GM12878 (cell line): Measurements from ENCODE around the gene SGMS1. TPM values are rescaled to one million over a fixed set of nuclear protein-coding genes. Genes with fewer than 3 reads are reported as not detected.
A peak's percentile ranks its signal among the peaks of the same experiment; 100 is the strongest.

Source experiments
- CHD4 ChIP-seq: fragments of 200-600 bp; sonication (generic); IDR thresholded peaks from 2 replicates; pipeline ENCODE4 v1.6.1; 2016; ENCODE audit warnings: mild to moderate bottlenecking
- E4F1 ChIP-seq: fragments of 450-650 bp; IDR thresholded peaks from 2 replicates; pipeline ENCODE4 v1.6.1; 2018; ENCODE audit warnings: borderline replicate concordance, mild to moderate bottlenecking; ENCODE audit not compliant: partially characterized antibody
- EP300 ChIP-seq, 2 experiments: fragments of 150-350 bp in 1 of 2; IDR thresholded peaks; 2 replicates each; pipeline ENCODE4 v1.6.1; 2011 to 2012; ENCODE audit warnings: low read depth in 2 of 2, low read length in 2 of 2, borderline replicate concordance in 1 of 2, improper control_type of control experiment in 1 of 2, inconsistent platforms in 1 of 2; ENCODE audit not compliant: control insufficient read depth in 1 of 2
- FOS ChIP-seq: IDR thresholded peaks from 3 replicates; pipeline ENCODE4 v1.6.1; 2011; ENCODE audit warnings: borderline replicate concordance; ENCODE audit not compliant: insufficient read length; ENCODE audit errors: extremely low read depth
- FOXM1 ChIP-seq: IDR thresholded peaks from 2 replicates; pipeline ENCODE4 v1.6.1; 2012; ENCODE audit warnings: low read depth, mild to moderate bottlenecking, inconsistent platforms, low read length, moderate library complexity
- IKZF1 ChIP-seq: fragments of 450-650 bp; conservative IDR thresholded peaks from 2 replicates; pipeline ENCODE4 v1.6.1; 2017; ENCODE audit warnings: antibody characterized with exemption, mild to moderate bottlenecking
- NRF1 ChIP-seq: conservative IDR thresholded peaks from 2 replicates; pipeline ENCODE4 v1.6.1; 2011; ENCODE audit warnings: mild to moderate bottlenecking, low read depth, low read length, improper control_type of control experiment
- PBX3 ChIP-seq: IDR thresholded peaks from 2 replicates; pipeline ENCODE4 v1.6.1; 2011; ENCODE audit warnings: mild to moderate bottlenecking, low read depth, low read length, moderate library complexity; ENCODE audit not compliant: insufficient replicate concordance
- PML ChIP-seq: IDR thresholded peaks from 2 replicates; pipeline ENCODE4 v1.6.1; 2012; ENCODE audit warnings: low read length, inconsistent platforms
- POLR2AphosphoS5 ChIP-seq: IDR thresholded peaks from 2 replicates; pipeline ENCODE4 v1.6.1; 2011; ENCODE audit warnings: mild to moderate bottlenecking, low read length, inconsistent platforms
- RB1 ChIP-seq: fragments of 450-650 bp; formaldehyde crosslinking; IDR thresholded peaks from 2 replicates; pipeline ENCODE4 v1.6.1; 2017; ENCODE audit warnings: mild to moderate bottlenecking, borderline replicate concordance
- RELB ChIP-seq: fragments of 450-650 bp; IDR thresholded peaks from 2 replicates; pipeline ENCODE4 v1.6.1; 2017; ENCODE audit warnings: low read depth, mild to moderate bottlenecking, moderate library complexity
- SIN3A ChIP-seq: IDR thresholded peaks from 2 replicates; pipeline ENCODE4 v1.6.1; 2012; ENCODE audit warnings: low read depth, low read length, improper control_type of control experiment
- SMAD1 ChIP-seq: fragments of 450-650 bp; IDR thresholded peaks from 2 replicates; pipeline ENCODE4 v1.6.1; 2018; ENCODE audit warnings: mild to moderate bottlenecking, low read depth; ENCODE audit not compliant: partially characterized antibody
- SMC3 ChIP-seq: IDR thresholded peaks from 2 replicates; pipeline ENCODE4 v1.6.1; 2011; ENCODE audit warnings: low read length, improper control_type of control experiment, borderline replicate concordance
- TAF1 ChIP-seq: IDR thresholded peaks from 2 replicates; pipeline ENCODE4 v1.6.1; 2011; ENCODE audit warnings: mild to moderate bottlenecking, low read depth, low read length, borderline replicate concordance
- TARDBP ChIP-seq: IDR thresholded peaks from 2 replicates; pipeline ENCODE4 v1.6.1; 2016; ENCODE audit warnings: borderline replicate concordance
- TBL1XR1 ChIP-seq: IDR thresholded peaks from 2 replicates; pipeline ENCODE4 v1.6.1; 2012; ENCODE audit warnings: low read depth, low read length, improper control_type of control experiment
- YBX1 ChIP-seq: fragments of 450-650 bp; IDR thresholded peaks from 2 replicates; pipeline ENCODE4 v1.6.1; 2016; ENCODE audit warnings: antibody characterized with exemption
- ZBED1 ChIP-seq: IDR thresholded peaks from 2 replicates; pipeline ENCODE4 v1.6.1; 2016; ENCODE audit warnings: borderline replicate concordance
- ZNF622 ChIP-seq: fragments of 450-650 bp; IDR thresholded peaks from 2 replicates; pipeline ENCODE4 v1.6.1; 2017; ENCODE audit warnings: mild to moderate bottlenecking, inconsistent platforms
- polyA plus RNA-seq, 11 experiments: library from polyadenylated mRNA; depleted of rRNA in 4 of 11; unstranded in 6 of 11; stranded (reverse) in 5 of 11; fragments of >200 nt; fragmentation: Nextera tagmentation in 4 of 11; fragmentation: Illumina TruSeq in 1 of 11; extraction: Ambion mirVana in 4 of 11; extraction: Trizol in 1 of 11; gene quantifications; 1 replicate in 1 of 11; 2 replicates in 10 of 11; pipeline versions ENCODE4 v1.2.1 to v1.2.3, GENCODE V29; 2011 to 2016; ENCODE audit warnings: inconsistent platforms in 2 of 11, missing spikeins in 2 of 11, low read depth in 1 of 11
- total RNA-seq, 4 experiments: library from RNA; depleted of rRNA in 3 of 4; stranded (reverse); fragments of >200 nt in 3 of 4; fragmentation: Illumina TruSeq in 1 of 4; extraction: Trizol in 1 of 4; gene quantifications; 2 replicates each; pipeline versions ENCODE4 v1.2.1 to v1.2.3, GENCODE V29; 2013 to 2021
- TF ChIP-seq, protein P1 (sequence below): fragments of 450-650 bp; IDR thresholded peaks from 2 replicates; pipeline ENCODE4 v1.6.1; 2016; ENCODE audit warnings: mild to moderate bottlenecking
- TF ChIP-seq, protein P2 (sequence below): IDR thresholded peaks from 2 replicates; pipeline ENCODE4 v1.6.1; 2012; ENCODE audit warnings: low read length, inconsistent platforms

Gene SGMS1
- total and polyA plus RNA-seq, 10 of the 15 experiments (the other 5 are each of a cell fraction or from before 2014, with no cell fraction given) = 1.4 to 14.5 (median 4.9) TPM

- TF ChIP-seq, protein P1, sequence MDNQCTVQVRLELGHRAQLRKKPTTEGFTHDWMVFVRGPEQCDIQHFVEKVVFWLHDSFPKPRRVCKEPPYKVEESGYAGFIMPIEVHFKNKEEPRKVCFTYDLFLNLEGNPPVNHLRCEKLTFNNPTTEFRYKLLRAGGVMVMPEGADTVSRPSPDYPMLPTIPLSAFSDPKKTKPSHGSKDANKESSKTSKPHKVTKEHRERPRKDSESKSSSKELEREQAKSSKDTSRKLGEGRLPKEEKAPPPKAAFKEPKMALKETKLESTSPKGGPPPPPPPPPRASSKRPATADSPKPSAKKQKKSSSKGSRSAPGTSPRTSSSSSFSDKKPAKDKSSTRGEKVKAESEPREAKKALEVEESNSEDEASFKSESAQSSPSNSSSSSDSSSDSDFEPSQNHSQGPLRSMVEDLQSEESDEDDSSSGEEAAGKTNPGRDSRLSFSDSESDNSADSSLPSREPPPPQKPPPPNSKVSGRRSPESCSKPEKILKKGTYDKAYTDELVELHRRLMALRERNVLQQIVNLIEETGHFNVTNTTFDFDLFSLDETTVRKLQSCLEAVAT = 0 out of 2 replicates have a peak, but pooled peaks have one; percentile 60
- TF ChIP-seq TBL1XR1 (0 out of 2 replicates have a peak, but pooled peaks have one; percentile 25), SMAD1 (no peak), E4F1 (no peak), FOXM1 (no peak), NRF1 (no peak), ZNF622 (no peak), FOS (no peak), EP300 (IDR thresholded peaks at IDR 0.05; ENCODE audit: borderline replicate concordance in 1 of 2, control insufficient read depth in 1 of 2, low read depth in 2 of 2, low read length in 2 of 2) (peak in 1 of 2 experiments; percentile 36; a peak in 2 of 4 replicates), PML (no peak), TARDBP (no peak), TAF1 (no peak), ZBED1 (no peak), PBX3 (no peak), POLR2AphosphoS5 (no peak), CHD4 (no peak), RB1 (no peak), RELB (peak; percentile 63; the same call in 1 of the 2 replicates), YBX1 (no peak), IKZF1 (peak; percentile 56), SMC3 (no peak), SIN3A (no peak)
- TF ChIP-seq, protein P2, sequence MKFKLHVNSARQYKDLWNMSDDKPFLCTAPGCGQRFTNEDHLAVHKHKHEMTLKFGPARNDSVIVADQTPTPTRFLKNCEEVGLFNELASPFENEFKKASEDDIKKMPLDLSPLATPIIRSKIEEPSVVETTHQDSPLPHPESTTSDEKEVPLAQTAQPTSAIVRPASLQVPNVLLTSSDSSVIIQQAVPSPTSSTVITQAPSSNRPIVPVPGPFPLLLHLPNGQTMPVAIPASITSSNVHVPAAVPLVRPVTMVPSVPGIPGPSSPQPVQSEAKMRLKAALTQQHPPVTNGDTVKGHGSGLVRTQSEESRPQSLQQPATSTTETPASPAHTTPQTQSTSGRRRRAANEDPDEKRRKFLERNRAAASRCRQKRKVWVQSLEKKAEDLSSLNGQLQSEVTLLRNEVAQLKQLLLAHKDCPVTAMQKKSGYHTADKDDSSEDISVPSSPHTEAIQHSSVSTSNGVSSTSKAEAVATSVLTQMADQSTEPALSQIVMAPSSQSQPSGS = no peak; the same call in 1 of the 2 replicates
These were observed 83.5 kb downstream of the SGMS1 start (continued) for GRCh38 chr10:50540069-50540825.
